SK-N-SH (cell line): Measurements from ENCODE around the gene CHD8. TPM values are rescaled to one million over a fixed set of nuclear protein-coding genes. Genes with fewer than 3 reads are reported as not detected.

Experiments used
- CTCF ChIA-PET: fragments of 300-600, 350-600 bp; formaldehyde crosslinking; extraction: SDS; loops from one replicate; lab custom pipeline; 2021; lab: Yijun Ruan, JAX
- POLR2A ChIA-PET: fragments of 350-600 bp; sonication (Branson Sonifier 250); formaldehyde crosslinking; extraction: SDS; loops from one replicate; lab custom pipeline; 2020; ENCODE audit warnings: antibody characterized with exemption, inconsistent platforms; lab: Yijun Ruan, JAX
- DNase-seq: peaks from one replicate; pipeline ENCODE4 v3.0.0; 2012
- H2AFZ ChIP-seq: fragments of 200-600 bp; sonication (generic); 2 replicates; pipeline ENCODE4 v1.8.1; 2016; ENCODE audit warnings: antibody characterized with exemption, mild to moderate bottlenecking, low read depth
- H3F3A ChIP-seq: fragments of 200-600 bp; sonication (generic); replicated peaks from 2 replicates; pipeline ENCODE3; 2016; ENCODE audit warnings: antibody characterized with exemption, mild to moderate bottlenecking; ENCODE audit not compliant: insufficient read depth
- H3K27ac ChIP-seq, 2 experiments: fragments of 200-500 bp in 1 of 2; fragments of 200-600 bp in 1 of 2; sonication (Bioruptor generic) in 1 of 2; sonication (generic), shearing (Covaris generic) in 1 of 2; 2 replicates each; pipeline versions ENCODE4 v1.5.1 to v1.6.1; 2014 to 2016; ENCODE audit warnings: low read depth in 2 of 2, inconsistent platforms in 1 of 2, low read length in 1 of 2, mild to moderate bottlenecking in 1 of 2, mixed read lengths in 1 of 2
- H3K27me3 ChIP-seq: fragments of 200-600 bp; sonication (generic), shearing (Covaris generic); 2 replicates; pipeline ENCODE4 v1.6.1; 2016; ENCODE audit warnings: mixed run types; ENCODE audit not compliant: insufficient read depth
- H3K36me3 ChIP-seq, 2 experiments: fragments of 200-500 bp in 1 of 2; fragments of 200-600 bp in 1 of 2; sonication (Bioruptor generic) in 1 of 2; sonication (generic) in 1 of 2; replicated peaks in 1 of 2; 2 replicates each; pipeline versions ENCODE3 to v1.5.1; 2014 to 2016; ENCODE audit warnings: low read length in 1 of 2, mild to moderate bottlenecking in 1 of 2; ENCODE audit not compliant: insufficient read depth in 2 of 2, control insufficient read depth in 1 of 2
- H3K4me1 ChIP-seq, 2 experiments: fragments of 200-500 bp in 1 of 2; fragments of 200-600 bp in 1 of 2; sonication (Bioruptor generic) in 1 of 2; sonication (generic), shearing (Covaris generic) in 1 of 2; 2 replicates each; pipeline versions ENCODE4 v1.5.1 to v1.6.1; 2014 to 2016; ENCODE audit warnings: low read depth in 1 of 2, low read length in 1 of 2, mixed run types in 1 of 2; ENCODE audit not compliant: insufficient read depth in 2 of 2, control insufficient read depth in 1 of 2
- H3K4me2 ChIP-seq: fragments of 200-600 bp; sonication (generic), shearing (Covaris generic); 2 replicates; pipeline ENCODE4 v1.6.1; 2017; ENCODE audit warnings: mixed run types
- H3K4me3 ChIP-seq, 2 experiments: fragments of 200-500 bp in 1 of 2; fragments of 200-600 bp in 1 of 2; sonication (Bioruptor generic) in 1 of 2; sonication (generic), shearing (Covaris generic) in 1 of 2; 2 replicates each; pipeline versions ENCODE4 v1.5.1 to v1.8.1; 2014 to 2016; ENCODE audit warnings: low read depth in 2 of 2, inconsistent platforms in 1 of 2, low read length in 1 of 2, mild to moderate bottlenecking in 1 of 2, mixed read lengths in 1 of 2, moderate library complexity in 1 of 2
- H3K79me2 ChIP-seq: fragments of 200-600 bp; sonication (generic); 2 replicates; pipeline ENCODE4 v1.8.1; 2017; ENCODE audit warnings: mild to moderate bottlenecking; ENCODE audit not compliant: insufficient read depth
- H3K9ac ChIP-seq: fragments of 200-600 bp; sonication (generic); 2 replicates; pipeline ENCODE4 v1.6.1; 2017; ENCODE audit warnings: mixed run types
- H3K9me2 ChIP-seq: fragments of 200-600 bp; sonication (generic); 2 replicates; pipeline ENCODE4 v1.6.1; 2017; ENCODE audit warnings: mixed run types
- H3K9me3 ChIP-seq: fragments of 200-600 bp; sonication (generic); 2 replicates; pipeline ENCODE4 v1.6.1; 2017; ENCODE audit warnings: mixed run types, mild to moderate bottlenecking, moderate library complexity
- H4K20me1 ChIP-seq: fragments of 200-600 bp; sonication (generic); 2 replicates; pipeline ENCODE4 v1.6.1; 2017; ENCODE audit warnings: mild to moderate bottlenecking, mixed run types; ENCODE audit not compliant: insufficient read depth
- EZH2phosphoT487 ChIP-seq: fragments of 200-600 bp; sonication (generic); IDR thresholded peaks from 2 replicates; pipeline ENCODE4 v1.6.1; 2017; ENCODE audit warnings: low read depth, mixed run types, mild to moderate bottlenecking, antibody characterized with exemption, moderate library complexity, borderline replicate concordance
- FOSL2 ChIP-seq: IDR thresholded peaks from 2 replicates; pipeline ENCODE4 v1.4.0; 2012; ENCODE audit warnings: low read depth, mild to moderate bottlenecking, moderate library complexity, borderline replicate concordance
- JUND ChIP-seq: IDR thresholded peaks from 2 replicates; pipeline ENCODE4 v1.4.0; 2012
- MEF2A ChIP-seq: IDR thresholded peaks from 2 replicates; pipeline ENCODE4 v1.4.0; 2012; ENCODE audit warnings: low read depth, borderline replicate concordance
- PBX3 ChIP-seq: IDR thresholded peaks from 2 replicates; pipeline ENCODE4; 2012
- YY1 ChIP-seq: IDR thresholded peaks from 2 replicates; pipeline ENCODE4 v1.4.0; 2012; ENCODE audit warnings: low read depth, mild to moderate bottlenecking
- ZBTB33 ChIP-seq: IDR thresholded peaks from 2 replicates; pipeline ENCODE4 v1.4.0; 2012; ENCODE audit warnings: low read depth, borderline replicate concordance
- WGBS: methylation state at CpG from one replicate; pipeline ENCODE4 v1.1.6; 2017; ENCODE audit warnings: low lambda C conversion rate; 5-methylcytosine and 5-hydroxymethylcytosine counted together
- polyA plus RNA-seq, 3 experiments: library from polyadenylated mRNA; depleted of rRNA; stranded (reverse); fragments of >200 nt; gene quantifications; 2 replicates each; pipeline ENCODE4 v1.2.3, GENCODE V29; 2012

Gene CHD8
- polyA plus RNA-seq, 1 of the 3 experiments (the other 2 are of a cell fraction), result 25.3 TPM

DNA sequence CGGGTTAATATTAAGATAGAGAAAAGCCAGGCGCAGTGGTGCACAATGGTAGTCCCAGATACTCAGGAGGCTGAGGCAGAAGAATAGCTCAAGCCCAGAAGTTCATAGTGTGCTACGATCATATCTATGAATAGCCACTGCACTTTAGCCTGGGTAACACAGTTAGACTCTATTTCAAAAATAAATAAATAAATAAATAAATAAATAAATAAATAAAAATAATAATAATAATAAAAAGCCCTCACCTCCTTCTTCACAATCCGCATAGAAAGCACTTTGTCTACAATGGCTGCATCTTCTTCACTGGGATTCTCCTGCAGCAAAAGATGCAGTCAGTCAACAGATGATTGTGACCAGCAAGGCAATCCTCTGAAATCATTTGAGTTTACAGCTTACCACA is 40.6 kb downstream of the CHD8 start:
- ChIA-PET CTCF (interaction anchor here (0.6 to 1.4 kb wide), 2 partner anchors 10 to 61 kb away, joined by 3 to 4 read pairs; no protein-coding TSS in a partner anchor), POLR2A (no interaction called here)
- Histone ChIP-seq H3K79me2 (peaks cover 10% of the 10 kb centered on the region), H3K9me3 (no peaks in the 10 kb centered on the region), H3K4me1 (no peaks in the 10 kb centered on the region), H2AFZ (no peak overlapping the region), H3F3A (peaks cover 9% of the 10 kb centered on the region), H3K9ac (no peak overlapping the region), H3K4me2 (no peak overlapping the region), H3K27me3 (no peaks in the 10 kb centered on the region), H4K20me1 (no peaks in the 10 kb centered on the region)
- TF ChIP-seq ZBTB33, result no peak
- TF ChIP-seq EZH2phosphoT487, result no peak
- no peak for TF ChIP-seq MEF2A
- TF ChIP-seq, all 33 proteins: peak for 0
- no peaks in the 10 kb centered on the region for H3K9me2 ChIP-seq
- H3K36me3 ChIP-seq, result peaks cover 62 to 77% of the 10 kb centered on the region in 2 experiments
- 97% methylated on average over 4 of the region's 4 CpGs for WGBS
- H3K27ac ChIP-seq, result no peak overlapping the region
- DNase-seq, result no peak
- H3K4me3 ChIP-seq, result no peak overlapping the region

DNA sequence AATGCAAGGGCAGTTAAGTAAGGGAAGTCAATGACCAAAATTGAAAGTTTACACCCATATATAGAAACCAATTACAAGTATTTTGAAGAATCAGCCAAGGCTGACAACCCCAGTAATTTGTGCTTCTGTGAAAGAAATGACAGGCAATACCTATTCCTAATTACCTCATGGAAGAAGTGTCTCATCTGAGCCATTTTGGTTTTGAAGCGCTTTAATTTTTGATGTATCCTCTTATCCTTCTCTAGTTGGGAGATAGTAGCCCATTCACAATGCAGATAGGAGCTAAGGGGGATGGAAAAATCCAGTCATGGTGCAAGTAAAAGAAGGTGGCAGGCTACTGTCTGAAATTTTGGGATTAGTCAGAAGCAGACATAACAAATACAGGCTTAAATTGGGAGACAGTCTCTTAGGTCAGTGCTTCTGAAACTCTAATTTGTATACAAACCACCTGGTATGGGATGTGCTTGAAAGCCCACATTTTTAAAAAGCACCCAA is 41.7 kb downstream of the CHD8 start:
- Histone ChIP-seq H3K27me3 (no peaks in the 10 kb centered on the region), H3K4me3 (no peak overlapping the region), H3K9ac (no peak overlapping the region), H3K4me1 (no peaks in the 10 kb centered on the region), H3K4me2 (no peak overlapping the region), H3K27ac (no peak overlapping the region), H3K36me3 (peaks cover 65 to 80% of the 10 kb centered on the region in 2 experiments), H4K20me1 (no peaks in the 10 kb centered on the region), H2AFZ (no peak overlapping the region), H3F3A (peaks cover 16% of the 10 kb centered on the region), H3K9me3 (no peaks in the 10 kb centered on the region), H3K9me2 (no peaks in the 10 kb centered on the region), H3K79me2 (peaks cover 10% of the 10 kb centered on the region)
- POLR2A ChIA-PET, result no interaction called here
- DNase-seq, result no peak
- CTCF ChIA-PET, result interaction anchor here (1.2 kb wide), 1 partner anchor 19 kb away, joined by 3 read pairs; no protein-coding TSS in a partner anchor
- TF ChIP-seq PBX3, result no peak
- 100% methylated on average over 1 of the region's 1 CpG for WGBS

GRCh38 chr14:21408147-21408546 is 47.8 kb downstream of the CHD8 start:
- Histone ChIP-seq H3K9me3 (no peaks in the 10 kb centered on the region), H3K9ac (no peak overlapping the region), H3K4me2 (peak overlapping the region; percentile 7; the same call in 1 of the 2 replicates), H3K27ac (peak overlapping the region in 1 of 2 experiments; percentile 60; a peak in 2 of 4 replicates), H4K20me1 (0 out of 2 replicates have a peak, but pooled peaks cover 3% of the 10 kb centered on the region), H3F3A (peaks cover 24% of the 10 kb centered on the region), H3K4me1 (0 out of 4 replicates have a peak, but pooled peaks cover 0 to 8% of the 10 kb centered on the region in 2 experiments), H3K4me3 (no peak overlapping the region), H3K9me2 (no peaks in the 10 kb centered on the region), H2AFZ (no peak overlapping the region), H3K79me2 (no peaks in the 10 kb centered on the region; the same call in 1 of the 2 replicates), H3K27me3 (no peaks in the 10 kb centered on the region), H3K36me3 (peaks cover 85 to 93% of the 10 kb centered on the region in 2 experiments)
- TF ChIP-seq YY1 (no peak), FOSL2 (peak; percentile 68; the same call in 1 of the 2 replicates), JUND (peak; percentile 30; the same call in 1 of the 2 replicates), ZBTB33 (no peak)
- CTCF ChIA-PET, result interaction anchor here (1.3 kb wide), 1 partner anchor 393 kb away, joined by 3 read pairs; no protein-coding TSS in a partner anchor
- DNase-seq, result no peak
- POLR2A ChIA-PET, result no interaction called here
- 52% methylated on average over 3 of the region's 3 CpGs for WGBS
